ENCODE measurements around the gene LINGO1.

DNA sequence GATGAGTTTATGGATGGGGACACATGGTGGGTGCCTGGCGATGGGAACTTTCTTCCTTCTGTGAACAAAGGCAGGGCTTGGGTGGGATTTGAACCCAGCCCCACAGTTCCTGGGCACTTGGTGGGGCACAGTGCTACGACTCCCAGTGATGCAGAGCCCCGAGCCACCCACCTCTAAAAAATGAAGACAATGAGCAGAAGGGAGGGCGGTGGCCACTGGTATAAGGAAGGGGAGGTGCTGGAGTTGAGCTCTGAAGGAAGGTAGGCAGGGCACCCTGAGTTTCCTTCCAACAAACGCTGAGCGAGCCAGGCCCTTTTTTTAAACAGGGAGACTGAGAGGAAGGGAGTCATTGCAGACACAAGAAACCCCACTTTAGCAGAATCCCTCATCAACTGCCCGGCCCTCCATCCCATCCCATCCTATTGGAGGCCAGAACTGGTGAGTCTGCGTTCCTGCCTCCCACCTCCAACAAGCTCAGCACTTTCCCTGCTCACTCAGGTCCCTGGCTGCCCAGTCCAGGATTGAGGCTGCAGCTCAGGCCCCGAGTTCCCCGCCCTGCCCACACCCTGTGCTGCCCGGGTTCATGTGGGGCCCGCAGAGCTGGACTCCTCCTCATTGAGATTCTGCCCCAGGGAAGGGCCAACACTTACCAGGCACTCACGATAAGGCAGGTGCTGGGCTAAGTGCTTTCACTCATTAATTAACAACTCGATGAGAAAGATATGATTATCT is 57.3 kb downstream of the LINGO1 start:
- TF ChIP-seq, protein P1, sequence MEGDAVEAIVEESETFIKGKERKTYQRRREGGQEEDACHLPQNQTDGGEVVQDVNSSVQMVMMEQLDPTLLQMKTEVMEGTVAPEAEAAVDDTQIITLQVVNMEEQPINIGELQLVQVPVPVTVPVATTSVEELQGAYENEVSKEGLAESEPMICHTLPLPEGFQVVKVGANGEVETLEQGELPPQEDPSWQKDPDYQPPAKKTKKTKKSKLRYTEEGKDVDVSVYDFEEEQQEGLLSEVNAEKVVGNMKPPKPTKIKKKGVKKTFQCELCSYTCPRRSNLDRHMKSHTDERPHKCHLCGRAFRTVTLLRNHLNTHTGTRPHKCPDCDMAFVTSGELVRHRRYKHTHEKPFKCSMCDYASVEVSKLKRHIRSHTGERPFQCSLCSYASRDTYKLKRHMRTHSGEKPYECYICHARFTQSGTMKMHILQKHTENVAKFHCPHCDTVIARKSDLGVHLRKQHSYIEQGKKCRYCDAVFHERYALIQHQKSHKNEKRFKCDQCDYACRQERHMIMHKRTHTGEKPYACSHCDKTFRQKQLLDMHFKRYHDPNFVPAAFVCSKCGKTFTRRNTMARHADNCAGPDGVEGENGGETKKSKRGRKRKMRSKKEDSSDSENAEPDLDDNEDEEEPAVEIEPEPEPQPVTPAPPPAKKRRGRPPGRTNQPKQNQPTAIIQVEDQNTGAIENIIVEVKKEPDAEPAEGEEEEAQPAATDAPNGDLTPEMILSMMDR (IDR thresholded peaks at IDR 0.05) = no peak
- no peak for TF ChIP-seq POLR2A (IDR thresholded peaks at IDR 0.05)
